Neural progenitor cell (in vitro differentiated cells): Measurements from ENCODE around the gene WASHC2C.
"Not testable (repeated sequence)": the region's sequence is repeated elsewhere in the genome, so short reads cannot be mapped to it uniquely, and the experiment has no call there.

Source experiments
- EZH2 ChIP-seq: fragments of 200-600 bp; sonication (generic); IDR thresholded peaks from 2 replicates; pipeline ENCODE4 v1.6.1; 2017; ENCODE audit warnings: antibody characterized with exemption, mild to moderate bottlenecking, moderate library complexity
- EZH2phosphoT487 ChIP-seq: fragments of 200-600 bp; sonication (generic); IDR thresholded peaks from 2 replicates; pipeline ENCODE4 v1.6.1; 2017; ENCODE audit warnings: antibody characterized with exemption
- TF ChIP-seq, protein P1 (sequence below): fragments of 200-600 bp; sonication (generic); IDR thresholded peaks from 2 replicates; pipeline ENCODE4 v1.5.1; 2017; ENCODE audit warnings: antibody characterized with exemption, mild to moderate bottlenecking

DNA sequence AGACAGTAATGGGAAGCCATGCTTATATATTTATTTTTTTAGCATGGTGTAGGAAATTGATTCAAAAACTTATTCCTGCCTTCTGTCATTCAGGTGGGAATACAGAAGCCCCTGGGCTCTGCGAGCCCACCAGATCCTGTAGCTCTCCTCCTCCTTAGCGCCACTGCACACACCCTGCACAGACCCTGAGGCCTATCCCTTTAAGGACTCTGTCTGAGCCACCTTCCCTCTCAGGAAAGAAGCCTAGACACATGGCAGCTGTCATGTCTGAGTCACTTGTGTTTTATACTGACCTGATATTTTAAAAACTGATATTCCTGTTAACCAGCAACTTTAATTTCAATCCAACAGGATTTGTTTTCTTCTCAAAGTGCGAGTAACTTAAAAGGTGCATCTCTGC, 36.0 kb downstream of the WASHC2C start:
- TF ChIP-seq, protein P1, sequence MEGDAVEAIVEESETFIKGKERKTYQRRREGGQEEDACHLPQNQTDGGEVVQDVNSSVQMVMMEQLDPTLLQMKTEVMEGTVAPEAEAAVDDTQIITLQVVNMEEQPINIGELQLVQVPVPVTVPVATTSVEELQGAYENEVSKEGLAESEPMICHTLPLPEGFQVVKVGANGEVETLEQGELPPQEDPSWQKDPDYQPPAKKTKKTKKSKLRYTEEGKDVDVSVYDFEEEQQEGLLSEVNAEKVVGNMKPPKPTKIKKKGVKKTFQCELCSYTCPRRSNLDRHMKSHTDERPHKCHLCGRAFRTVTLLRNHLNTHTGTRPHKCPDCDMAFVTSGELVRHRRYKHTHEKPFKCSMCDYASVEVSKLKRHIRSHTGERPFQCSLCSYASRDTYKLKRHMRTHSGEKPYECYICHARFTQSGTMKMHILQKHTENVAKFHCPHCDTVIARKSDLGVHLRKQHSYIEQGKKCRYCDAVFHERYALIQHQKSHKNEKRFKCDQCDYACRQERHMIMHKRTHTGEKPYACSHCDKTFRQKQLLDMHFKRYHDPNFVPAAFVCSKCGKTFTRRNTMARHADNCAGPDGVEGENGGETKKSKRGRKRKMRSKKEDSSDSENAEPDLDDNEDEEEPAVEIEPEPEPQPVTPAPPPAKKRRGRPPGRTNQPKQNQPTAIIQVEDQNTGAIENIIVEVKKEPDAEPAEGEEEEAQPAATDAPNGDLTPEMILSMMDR, result not testable (repeated sequence)
- not testable (repeated sequence) for TF ChIP-seq EZH2, EZH2phosphoT487
